Vagina (tissue), 2 donors: Measurements from ENCODE around the gene CTNNA3. TPM values are rescaled to one million over a fixed set of nuclear protein-coding genes. Genes with fewer than 3 reads are reported as not detected.

ENCODE experiments used
- DNase-seq, 2 donors: peaks; one replicate each; pipeline ENCODE4 v3.0.0-alpha.2; 2017; ENCODE audit errors: extremely low spot score in 2 of 2
- H3K27ac ChIP-seq: fragments of 200-600 bp; sonication (generic); one replicate; pipeline ENCODE4 v1.5.1; 2019
- H3K27me3 ChIP-seq: fragments of 200-600 bp; sonication (generic); one replicate; pipeline ENCODE4 v1.5.1; 2019
- H3K36me3 ChIP-seq, 2 donors: fragments of 200-600 bp; sonication (generic); one replicate each; pipeline ENCODE4 v1.5.1; 2017 to 2019
- H3K4me1 ChIP-seq: fragments of 200-600 bp; sonication (generic); one replicate; pipeline ENCODE4 v1.5.1; 2019
- H3K4me3 ChIP-seq, 2 donors: fragments of 200-600 bp; sonication (generic); 1 replicate in 1 of 2; 2 replicates in 1 of 2; pipeline ENCODE4 v1.5.1; 2016 to 2019
- H3K9me3 ChIP-seq: fragments of 200-600 bp; sonication (generic); one replicate; pipeline ENCODE4 v1.5.1; 2019
- POLR2A ChIP-seq, 2 donors: fragments of 450-650 bp; IDR thresholded peaks; one replicate each; pipeline ENCODE4 v1.6.1; 2017; ENCODE audit warnings: antibody characterized with exemption in 2 of 2, mild to moderate bottlenecking in 2 of 2, moderate library complexity in 2 of 2
- POLR2AphosphoS5 ChIP-seq, 2 donors: sonication (generic); formaldehyde crosslinking; IDR thresholded peaks; one replicate each; pipeline ENCODE4 v1.9.0; 2017; ENCODE audit warnings: antibody characterized with exemption in 2 of 2, mild to moderate bottlenecking in 2 of 2, low read depth in 1 of 2; ENCODE audit not compliant: insufficient read depth in 1 of 2
- intact Hi-C: fragments of 100-400 bp; cut with DNase I; formaldehyde crosslinking; loops from one replicate; pipeline ENCODE4 v1.15.1; 2023
- total RNA-seq: library from RNA; depleted of rRNA; stranded (reverse); fragments of >200 nt; gene quantifications from one replicate; pipeline ENCODE4 v1.2.3, GENCODE V29; 2016
- TF ChIP-seq, protein P1 (sequence below), 3 experiments: fragments of 450-650 bp in 2 of 3; fragments of 200-600 bp in 1 of 3; sonication (generic) in 1 of 3; IDR thresholded peaks; one replicate each; pipeline ENCODE4 v1.5.1; 2017 to 2019; ENCODE audit warnings: antibody characterized with exemption in 3 of 3, mild to moderate bottlenecking in 2 of 3, moderate library complexity in 2 of 3

The CTNNA3 gene
- total RNA-seq, 1 donor from 2014 or later, result 0.98 TPM

DNA sequence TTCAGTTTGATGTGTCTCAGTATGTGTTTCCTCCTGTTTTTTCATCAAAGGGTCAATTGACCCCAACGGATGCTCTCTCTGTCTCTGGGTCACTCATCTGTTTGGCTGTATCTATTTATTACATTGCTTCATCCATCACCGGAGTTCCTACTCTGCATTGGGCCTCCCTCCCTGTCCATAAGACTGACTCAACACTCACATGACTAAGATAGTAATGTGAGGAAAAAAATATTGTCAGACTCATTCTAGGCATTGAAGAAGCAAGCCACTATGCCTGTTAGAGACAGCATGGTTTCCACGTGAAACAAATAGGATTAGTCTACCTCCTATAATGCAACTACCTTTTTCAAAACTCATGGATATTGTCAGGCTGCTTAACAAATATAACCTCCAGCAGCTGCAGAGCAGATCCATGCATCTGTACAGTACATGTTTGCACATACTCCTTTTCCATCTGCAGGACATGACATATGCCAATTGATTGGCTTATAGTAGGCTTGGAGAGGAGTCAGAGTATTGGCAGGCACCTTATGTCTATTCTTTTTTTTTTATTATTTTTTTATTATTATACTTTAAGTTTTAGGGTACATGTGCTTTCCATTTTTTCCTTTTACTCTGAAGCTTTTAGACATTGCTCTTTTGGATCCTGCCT, 495.0 kb downstream of the CTNNA3 start:
- H3K27me3 ChIP-seq, result no peaks in the 10 kb centered on the region
- DNase-seq, result no peak
- intact Hi-C loops, result no loop called here
- no peak for TF ChIP-seq POLR2A (IDR thresholded peaks at IDR 0.05)
- TF ChIP-seq, protein P1, sequence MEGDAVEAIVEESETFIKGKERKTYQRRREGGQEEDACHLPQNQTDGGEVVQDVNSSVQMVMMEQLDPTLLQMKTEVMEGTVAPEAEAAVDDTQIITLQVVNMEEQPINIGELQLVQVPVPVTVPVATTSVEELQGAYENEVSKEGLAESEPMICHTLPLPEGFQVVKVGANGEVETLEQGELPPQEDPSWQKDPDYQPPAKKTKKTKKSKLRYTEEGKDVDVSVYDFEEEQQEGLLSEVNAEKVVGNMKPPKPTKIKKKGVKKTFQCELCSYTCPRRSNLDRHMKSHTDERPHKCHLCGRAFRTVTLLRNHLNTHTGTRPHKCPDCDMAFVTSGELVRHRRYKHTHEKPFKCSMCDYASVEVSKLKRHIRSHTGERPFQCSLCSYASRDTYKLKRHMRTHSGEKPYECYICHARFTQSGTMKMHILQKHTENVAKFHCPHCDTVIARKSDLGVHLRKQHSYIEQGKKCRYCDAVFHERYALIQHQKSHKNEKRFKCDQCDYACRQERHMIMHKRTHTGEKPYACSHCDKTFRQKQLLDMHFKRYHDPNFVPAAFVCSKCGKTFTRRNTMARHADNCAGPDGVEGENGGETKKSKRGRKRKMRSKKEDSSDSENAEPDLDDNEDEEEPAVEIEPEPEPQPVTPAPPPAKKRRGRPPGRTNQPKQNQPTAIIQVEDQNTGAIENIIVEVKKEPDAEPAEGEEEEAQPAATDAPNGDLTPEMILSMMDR (IDR thresholded peaks at IDR 0.05), result no peak
- no peak for TF ChIP-seq POLR2AphosphoS5 (IDR thresholded peaks at IDR 0.05; ENCODE audit: insufficient read depth in 1 of 2, low read depth in 1 of 2)
- H3K4me1 ChIP-seq, result no peaks in the 10 kb centered on the region
- H3K36me3 ChIP-seq, result no peaks in the 10 kb centered on the region
- H3K9me3 ChIP-seq, result no peaks in the 10 kb centered on the region
- no peak overlapping the region for H3K27ac ChIP-seq
- H3K4me3 ChIP-seq, result no peak overlapping the region

DNA sequence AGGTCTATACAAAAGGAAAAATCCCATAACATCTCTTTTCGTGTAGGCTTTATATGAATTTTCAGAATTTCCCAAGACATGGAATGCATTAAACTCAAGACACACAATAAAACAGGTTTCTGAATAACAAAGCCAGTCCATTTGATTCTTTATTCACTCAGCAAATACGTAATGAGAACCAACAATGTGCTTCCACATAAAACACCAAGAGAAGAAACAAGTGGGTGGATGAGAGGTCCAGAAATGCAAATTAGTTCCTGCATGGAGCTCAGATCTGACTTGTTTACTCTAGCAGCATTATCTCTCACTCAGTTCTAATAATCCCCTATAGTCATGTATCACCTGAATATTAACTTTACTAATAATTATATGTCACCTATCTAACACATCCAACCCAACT, 520.6 kb downstream of the CTNNA3 start:
- H3K4me3 ChIP-seq, result no peak overlapping the region
- H3K4me1 ChIP-seq, result no peaks in the 10 kb centered on the region
- no peak overlapping the region for H3K27ac ChIP-seq
- intact Hi-C loops, result no loop called here
- no peak for DNase-seq
- H3K27me3 ChIP-seq, result no peaks in the 10 kb centered on the region
- H3K9me3 ChIP-seq, result no peaks in the 10 kb centered on the region
- TF ChIP-seq, protein P1 (IDR thresholded peaks at IDR 0.05), result no peak
- no peak for TF ChIP-seq POLR2A (IDR thresholded peaks at IDR 0.05)
- no peak for TF ChIP-seq POLR2AphosphoS5 (IDR thresholded peaks at IDR 0.05; ENCODE audit: insufficient read depth in 1 of 2, low read depth in 1 of 2)
- no peaks in the 10 kb centered on the region for H3K36me3 ChIP-seq

DNA sequence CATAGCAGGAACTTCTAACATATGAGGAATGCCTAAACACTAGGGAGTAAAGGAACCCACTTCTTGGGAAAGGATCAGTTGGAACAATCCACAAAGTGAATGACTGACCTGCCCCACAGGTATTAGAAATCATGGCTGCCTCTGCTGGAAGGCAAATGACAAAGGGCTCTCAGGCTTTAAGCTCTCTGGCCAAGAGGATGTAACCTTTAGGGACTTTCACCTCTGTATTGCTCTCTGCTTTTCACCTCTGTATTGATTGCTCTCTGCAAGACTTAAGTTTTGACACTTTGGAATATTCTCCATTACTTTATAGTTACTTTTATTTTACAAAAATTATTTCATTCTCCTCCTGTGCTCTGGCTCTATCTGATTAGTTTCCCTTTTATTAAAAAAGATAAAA, 522.2 kb downstream of the CTNNA3 start:
- intact Hi-C loops, result no loop called here
- Histone ChIP-seq H3K36me3 (no peaks in the 10 kb centered on the region), H3K27me3 (no peaks in the 10 kb centered on the region), H3K9me3 (no peaks in the 10 kb centered on the region), H3K4me3 (no peak overlapping the region), H3K4me1 (no peaks in the 10 kb centered on the region), H3K27ac (no peak overlapping the region)
- no peak for DNase-seq
- TF ChIP-seq POLR2AphosphoS5 (IDR thresholded peaks at IDR 0.05; ENCODE audit: insufficient read depth in 1 of 2, low read depth in 1 of 2) (no peak), POLR2A (IDR thresholded peaks at IDR 0.05) (no peak)
- TF ChIP-seq, protein P1 (IDR thresholded peaks at IDR 0.05), result no peak

DNA sequence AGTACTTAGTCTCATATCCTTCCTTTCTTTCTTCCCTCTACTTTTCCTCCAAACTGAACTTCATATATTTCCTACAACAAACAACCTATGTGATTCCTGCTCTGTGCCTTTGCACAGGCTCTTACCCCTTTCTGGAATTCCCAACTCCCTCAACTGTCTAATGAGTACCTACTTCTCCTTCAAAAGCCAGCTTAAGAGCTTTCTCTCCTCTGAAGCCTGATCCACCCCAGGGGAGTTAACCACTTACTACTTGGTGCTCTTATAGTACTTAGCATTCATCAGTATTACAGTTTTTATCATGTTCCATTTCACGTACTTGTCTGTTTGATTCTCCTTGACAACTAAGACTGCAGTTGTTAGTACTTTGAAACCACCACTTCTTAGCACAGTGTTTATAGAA, 524.0 kb downstream of the CTNNA3 start:
- TF ChIP-seq POLR2A (IDR thresholded peaks at IDR 0.05), result no peak
- TF ChIP-seq, protein P1 (IDR thresholded peaks at IDR 0.05), result no peak
- no peak for TF ChIP-seq POLR2AphosphoS5 (IDR thresholded peaks at IDR 0.05; ENCODE audit: insufficient read depth in 1 of 2, low read depth in 1 of 2)
- DNase-seq, result no peak
- Histone ChIP-seq H3K36me3 (no peaks in the 10 kb centered on the region), H3K4me3 (no peak overlapping the region), H3K27me3 (no peaks in the 10 kb centered on the region), H3K27ac (no peak overlapping the region), H3K9me3 (no peaks in the 10 kb centered on the region), H3K4me1 (no peaks in the 10 kb centered on the region)
- intact Hi-C loops, result no loop called here

DNA sequence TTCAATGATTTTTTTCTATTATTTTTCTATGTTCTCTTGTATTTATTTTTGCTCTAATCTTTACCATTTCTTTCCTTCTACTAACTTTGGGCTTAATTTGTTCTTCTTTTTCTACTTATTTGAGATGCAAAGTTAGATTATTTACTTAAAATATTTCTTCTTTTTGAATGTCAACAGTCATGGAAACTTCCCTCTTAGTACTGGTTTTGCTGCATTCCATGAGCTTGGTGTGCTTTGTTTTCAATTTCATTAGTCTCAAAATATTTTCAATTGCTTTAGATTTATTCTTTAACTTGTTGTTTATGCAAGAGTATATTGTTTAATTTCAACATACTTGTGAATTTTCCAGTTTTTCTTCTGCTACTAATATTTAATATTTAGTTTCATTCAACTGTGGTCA, 539.8 kb downstream of the CTNNA3 start:
- Histone ChIP-seq H3K4me3 (no peak overlapping the region), H3K27ac (no peak overlapping the region), H3K4me1 (no peaks in the 10 kb centered on the region), H3K9me3 (no peaks in the 10 kb centered on the region), H3K36me3 (no peaks in the 10 kb centered on the region), H3K27me3 (no peaks in the 10 kb centered on the region)
- DNase-seq, result no peak
- TF ChIP-seq POLR2A (IDR thresholded peaks at IDR 0.05) (no peak), POLR2AphosphoS5 (IDR thresholded peaks at IDR 0.05; ENCODE audit: insufficient read depth in 1 of 2, low read depth in 1 of 2) (no peak)
- TF ChIP-seq, protein P1 (IDR thresholded peaks at IDR 0.05), result no peak
- intact Hi-C loops, result no loop called here
